Measurements from ENCODE around the gene ATP2C2. TPM values are rescaled to one million over a fixed set of nuclear protein-coding genes. Genes with fewer than 3 reads are reported as not detected.

Gene ATP2C2
- total RNA-seq, 1 donor from 2014 or later: not detected

DNA sequence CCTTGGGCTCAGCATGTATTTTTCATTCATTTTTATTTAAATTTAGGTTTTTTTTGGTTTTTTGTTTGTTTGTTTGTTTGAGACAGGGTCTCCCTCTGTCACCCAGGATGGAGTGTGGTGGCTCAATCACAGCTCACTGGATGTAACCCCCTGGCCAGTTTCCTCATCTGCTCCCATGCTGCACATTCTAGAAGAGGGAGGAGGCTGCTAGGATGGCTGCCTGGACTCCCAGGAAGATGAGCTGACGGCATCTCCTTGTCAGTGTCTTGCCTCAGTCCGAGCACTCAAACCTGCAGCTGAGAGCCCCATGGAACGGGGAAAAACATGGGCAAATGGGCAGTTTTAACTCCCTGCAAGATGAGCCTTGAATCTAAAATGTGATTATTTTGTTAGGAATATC, 128.7 kb downstream of the ATP2C2 start:
- H3K36me3 Mint-ChIP-seq (ENCODE audit: low read depth): peaks cover 48% of the 10 kb centered on the region
- TF ChIP-seq, protein P1, sequence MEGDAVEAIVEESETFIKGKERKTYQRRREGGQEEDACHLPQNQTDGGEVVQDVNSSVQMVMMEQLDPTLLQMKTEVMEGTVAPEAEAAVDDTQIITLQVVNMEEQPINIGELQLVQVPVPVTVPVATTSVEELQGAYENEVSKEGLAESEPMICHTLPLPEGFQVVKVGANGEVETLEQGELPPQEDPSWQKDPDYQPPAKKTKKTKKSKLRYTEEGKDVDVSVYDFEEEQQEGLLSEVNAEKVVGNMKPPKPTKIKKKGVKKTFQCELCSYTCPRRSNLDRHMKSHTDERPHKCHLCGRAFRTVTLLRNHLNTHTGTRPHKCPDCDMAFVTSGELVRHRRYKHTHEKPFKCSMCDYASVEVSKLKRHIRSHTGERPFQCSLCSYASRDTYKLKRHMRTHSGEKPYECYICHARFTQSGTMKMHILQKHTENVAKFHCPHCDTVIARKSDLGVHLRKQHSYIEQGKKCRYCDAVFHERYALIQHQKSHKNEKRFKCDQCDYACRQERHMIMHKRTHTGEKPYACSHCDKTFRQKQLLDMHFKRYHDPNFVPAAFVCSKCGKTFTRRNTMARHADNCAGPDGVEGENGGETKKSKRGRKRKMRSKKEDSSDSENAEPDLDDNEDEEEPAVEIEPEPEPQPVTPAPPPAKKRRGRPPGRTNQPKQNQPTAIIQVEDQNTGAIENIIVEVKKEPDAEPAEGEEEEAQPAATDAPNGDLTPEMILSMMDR (IDR thresholded peaks at IDR 0.05): no peak
- no peak overlapping the region for H3K27ac Mint-ChIP-seq
- ATAC-seq (ENCODE audit: low read depth) (no peak), DNase-seq (no peak)
- ChIA-PET CTCF (no interaction called here), POLR2A (no interaction called here)
- intact Hi-C loops (cut with micrococcal nuclease): no loop called here
- no peak overlapping the region for H3K4me3 Mint-ChIP-seq
- H3K9me3 Mint-ChIP-seq: peaks cover 9% of the 10 kb centered on the region
- no peaks in the 10 kb centered on the region for H3K4me1 Mint-ChIP-seq
- no peaks in the 10 kb centered on the region for H3K27me3 Mint-ChIP-seq

DNA sequence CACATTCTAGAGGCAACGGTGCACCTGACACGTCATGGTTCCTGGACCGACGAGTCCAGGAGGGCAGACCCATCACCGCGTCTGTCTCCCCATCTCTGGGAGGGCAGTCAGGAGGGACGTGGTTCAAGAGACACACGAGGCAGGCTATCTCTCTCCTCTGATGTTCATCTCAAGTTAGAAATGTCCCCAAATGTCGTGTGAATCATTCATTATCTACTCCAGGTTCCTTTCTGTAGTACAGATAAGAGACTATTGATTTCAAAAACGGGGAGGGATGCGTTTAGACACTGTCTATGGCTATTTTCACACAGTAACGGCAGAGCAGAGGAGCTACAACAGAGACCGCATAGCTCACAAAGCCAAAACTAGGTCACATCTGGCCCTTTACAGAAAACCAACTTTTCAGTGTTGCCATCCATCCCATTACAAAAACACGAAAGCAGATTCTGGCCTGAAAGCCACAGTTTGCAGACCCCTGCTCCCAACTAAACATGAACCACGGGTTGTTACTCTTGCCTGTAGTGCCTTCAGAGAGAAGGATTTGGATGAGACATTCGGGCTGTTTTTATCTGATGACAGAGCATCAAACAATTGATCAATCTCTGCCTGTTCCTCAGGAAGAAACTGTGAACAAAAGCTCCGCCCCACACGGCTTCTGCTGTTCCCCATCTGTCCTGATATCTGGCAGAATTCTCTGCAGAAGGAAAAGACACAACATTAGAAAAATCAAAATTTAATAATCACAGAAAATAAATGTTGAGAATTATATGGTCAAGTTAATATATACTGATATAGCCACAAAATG, 129.3 kb downstream of the ATP2C2 start:
- DNase-seq (no peak), ATAC-seq (ENCODE audit: low read depth) (no peak)
- no peaks in the 10 kb centered on the region for H3K4me1 Mint-ChIP-seq
- H3K9me3 Mint-ChIP-seq: peaks cover 9% of the 10 kb centered on the region
- peaks cover 51% of the 10 kb centered on the region for H3K36me3 Mint-ChIP-seq (ENCODE audit: low read depth)
- H3K27ac Mint-ChIP-seq: no peak overlapping the region
- H3K27me3 Mint-ChIP-seq: no peaks in the 10 kb centered on the region
- CTCF ChIA-PET: interaction anchor here (1.4 kb wide), 1 partner anchor 9 kb away, joined by 5 read pairs; no protein-coding TSS in a partner anchor
- no peak overlapping the region for H3K4me3 Mint-ChIP-seq
- TF ChIP-seq, protein P1 (IDR thresholded peaks at IDR 0.05): no peak
- POLR2A ChIA-PET: no interaction called here
- intact Hi-C loops (cut with micrococcal nuclease): no loop called here

- peaks cover 5% of the 10 kb centered on the region for H3K9me3 Mint-ChIP-seq
- no peak overlapping the region for H3K27ac Mint-ChIP-seq
- H3K36me3 Mint-ChIP-seq (ENCODE audit: low read depth): peaks cover 48% of the 10 kb centered on the region
- H3K27me3 Mint-ChIP-seq: no peaks in the 10 kb centered on the region
- H3K4me3 Mint-ChIP-seq: no peak overlapping the region
- intact Hi-C loops (cut with micrococcal nuclease): no loop called here
- ChIA-PET POLR2A (interaction anchor here (0.7 kb wide), 1 partner anchor 209 kb away, joined by 3 read pairs; no protein-coding TSS in a partner anchor), CTCF (interaction anchor here (1.4 kb wide), 1 partner anchor 8 kb away, joined by 5 read pairs; no protein-coding TSS in a partner anchor)
- peaks cover 4% of the 10 kb centered on the region for H3K4me1 Mint-ChIP-seq
- DNase-seq: no peak
- no peak for ATAC-seq (ENCODE audit: low read depth)
- TF ChIP-seq, protein P1 (IDR thresholded peaks at IDR 0.05): no peak
Measured at GRCh38 chr16:84498223-84498610, 129.9 kb downstream of the ATP2C2 start.

- no peak overlapping the region for H3K4me3 Mint-ChIP-seq
Measured at GRCh38 chr16:84498859-84499620, 130.7 kb downstream of the ATP2C2 start.

More at GRCh38 chr16:84498859-84499620, 130.7 kb downstream of the ATP2C2 start:
- H3K4me1 Mint-ChIP-seq: peaks cover 11% of the 10 kb centered on the region
- H3K9me3 Mint-ChIP-seq: peaks cover 4% of the 10 kb centered on the region
- ATAC-seq (ENCODE audit: low read depth) (no peak), DNase-seq (no peak)
- TF ChIP-seq, protein P1 (IDR thresholded peaks at IDR 0.05): no peak
- H3K36me3 Mint-ChIP-seq (ENCODE audit: low read depth): peaks cover 43% of the 10 kb centered on the region
- no peak overlapping the region for H3K27ac Mint-ChIP-seq
- intact Hi-C loops (cut with micrococcal nuclease): no loop called here
- POLR2A ChIA-PET: interaction anchor here (0.7 kb wide), 1 partner anchor 210 kb away, joined by 3 read pairs; no protein-coding TSS in a partner anchor
- CTCF ChIA-PET: interaction anchor here (1.4 kb wide), 1 partner anchor 8 kb away, joined by 5 read pairs; no protein-coding TSS in a partner anchor
- H3K27me3 Mint-ChIP-seq: no peaks in the 10 kb centered on the region

Measured in activated B cell treated with CpG ODN at 0.5 μM for 24 hours (primary cell).